Left ventricle myocardium inferior (tissue), 1 donor: ENCODE data around the gene TIMM10B. TPM values are rescaled to one million over a fixed set of nuclear protein-coding genes. Genes with fewer than 3 reads are reported as not detected.

Experiments used
- DNase-seq: peaks from one replicate; pipeline ENCODE4 v3.0.0-alpha.2; 2020
- H3K27ac ChIP-seq: fragments of 200-600 bp; replicated peaks from 2 replicates; pipeline ENCODE4 v1.8.0; 2021
- H3K27me3 ChIP-seq: fragments of 200-600 bp; 2 replicates; pipeline ENCODE4 v1.8.0; 2021; ENCODE audit warnings: low read depth
- H3K36me3 ChIP-seq: fragments of 200-600 bp; 2 replicates; pipeline ENCODE4 v1.8.0; 2021
- H3K4me1 ChIP-seq: fragments of 200-600 bp; 2 replicates; pipeline ENCODE4 v1.8.0; 2021
- H3K4me3 ChIP-seq: fragments of 200-600 bp; 2 replicates; pipeline ENCODE4 v1.8.0; 2021; ENCODE audit warnings: mild to moderate bottlenecking, moderate library complexity
- H3K9me3 ChIP-seq: fragments of 200-600 bp; replicated peaks from 2 replicates; pipeline ENCODE4 v1.8.0; 2021
- CTCF ChIP-seq: fragments of 200-600 bp; IDR thresholded peaks from 2 replicates; pipeline ENCODE4 v1.8.0; 2021; ENCODE audit warnings: antibody characterized with exemption, mild to moderate bottlenecking, borderline replicate concordance
- intact Hi-C: fragments of 100-400 bp; cut with micrococcal nuclease; formaldehyde crosslinking; loops from one replicate; pipeline ENCODE4 v1.11.0; 2022
- total RNA-seq: library from RNA; stranded (reverse); fragmentation: NEBNext Ultra II Directional; extraction: Animal tissue kit (Norgen Biotek cat#: 25700); gene quantifications from one replicate; pipeline ENCODE4 v1.2.1, GENCODE V29; 2021
- donor health status: DM: no; HTN: yes; CAD: no; lungs with severe emphysema.

TIMM10B gene
- total RNA-seq, 1 donor from 2014 or later = 17.9 TPM

- H3K36me3 ChIP-seq = peaks cover 64% of the 10 kb centered on the region
- H3K4me1 ChIP-seq = peaks cover 21% of the 10 kb centered on the region
- no peak for DNase-seq
- H3K9me3 ChIP-seq = no peaks in the 10 kb centered on the region
- intact Hi-C loops = no loop called here
- no peak for TF ChIP-seq CTCF
- no peaks in the 10 kb centered on the region for H3K27me3 ChIP-seq
- no peak overlapping the region for H3K27ac ChIP-seq
- H3K4me3 ChIP-seq = no peak overlapping the region
Observed at GRCh38 chr11:6486256-6486655, 5.0 kb downstream of the TIMM10B start.

DNA sequence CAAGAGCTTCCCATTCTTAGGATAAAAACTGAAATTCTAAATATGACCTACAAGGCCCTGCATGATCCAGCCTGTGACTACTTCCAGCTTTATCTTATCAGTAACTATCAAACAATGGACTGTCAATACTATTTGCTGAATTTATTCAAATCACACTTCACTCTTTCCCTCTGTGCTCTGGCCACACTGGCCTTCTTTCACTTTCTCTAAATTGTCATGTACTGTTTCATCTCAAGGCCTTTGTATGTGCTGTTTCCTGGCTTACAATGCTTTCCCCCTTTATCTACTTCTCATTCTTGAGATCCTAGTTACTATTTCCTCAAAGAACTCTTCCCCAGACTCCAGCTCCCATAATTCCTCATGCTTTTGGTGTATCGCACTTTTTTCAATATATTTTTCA, 5.6 kb downstream of the TIMM10B start:
- no peak for DNase-seq
- no peaks in the 10 kb centered on the region for H3K9me3 ChIP-seq
- H3K27me3 ChIP-seq = no peaks in the 10 kb centered on the region
- no peak overlapping the region for H3K4me3 ChIP-seq
- peaks cover 15% of the 10 kb centered on the region for H3K4me1 ChIP-seq
- H3K36me3 ChIP-seq = peaks cover 70% of the 10 kb centered on the region
- H3K27ac ChIP-seq = no peak overlapping the region
- intact Hi-C loops = no loop called here
- TF ChIP-seq CTCF = no peak

DNA sequence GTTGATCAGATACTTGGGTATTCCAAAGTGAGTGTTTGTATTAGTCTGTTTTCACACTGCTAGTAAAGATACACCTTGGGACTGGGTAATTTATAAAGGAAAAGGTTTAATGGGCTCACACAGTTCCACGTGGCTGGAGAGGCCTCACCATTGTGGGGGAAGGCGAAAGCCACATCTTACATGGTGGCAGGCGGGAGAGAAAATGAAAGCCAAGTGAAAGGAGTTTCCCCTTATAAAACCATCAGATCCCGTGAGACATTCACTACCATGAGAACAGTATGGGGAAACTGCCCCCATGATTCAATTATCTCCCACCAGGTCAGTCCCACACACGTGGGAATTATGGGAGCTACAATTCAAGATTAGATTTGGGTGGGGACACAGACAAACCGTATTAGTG, 7.0 kb downstream of the TIMM10B start:
- Histone ChIP-seq H3K27me3 (no peaks in the 10 kb centered on the region), H3K9me3 (no peaks in the 10 kb centered on the region), H3K4me3 (no peak overlapping the region), H3K27ac (no peak overlapping the region), H3K4me1 (peaks cover under 1% of the 10 kb centered on the region), H3K36me3 (peaks cover 68% of the 10 kb centered on the region)
- DNase-seq = no peak
- no peak for TF ChIP-seq CTCF
- intact Hi-C loops = no loop called here

- no peak for DNase-seq
- TF ChIP-seq CTCF = no peak
- no peaks in the 10 kb centered on the region for H3K27me3 ChIP-seq
- peaks cover 67% of the 10 kb centered on the region for H3K36me3 ChIP-seq
- H3K4me1 ChIP-seq = no peaks in the 10 kb centered on the region
- H3K9me3 ChIP-seq = no peaks in the 10 kb centered on the region
- no peak overlapping the region for H3K27ac ChIP-seq
- intact Hi-C loops = no loop called here
- no peak overlapping the region for H3K4me3 ChIP-seq
Observed at GRCh38 chr11:6488821-6489220, 7.5 kb downstream of the TIMM10B start.

- no peaks in the 10 kb centered on the region for H3K27me3 ChIP-seq
- no peak for DNase-seq
- no peak for TF ChIP-seq CTCF
- intact Hi-C loops = no loop called here
- H3K27ac ChIP-seq = no peak overlapping the region
- no peaks in the 10 kb centered on the region for H3K4me1 ChIP-seq
- H3K4me3 ChIP-seq = no peak overlapping the region
- H3K9me3 ChIP-seq = no peaks in the 10 kb centered on the region
- peaks cover 67% of the 10 kb centered on the region for H3K36me3 ChIP-seq
Observed at GRCh38 chr11:6489306-6489705, 8.0 kb downstream of the TIMM10B start.
